Fibroblast of peridontal ligament (primary cell): ENCODE data around the gene APLP2.
"Not testable (repeated sequence)": the region's sequence is repeated elsewhere in the genome, so short reads cannot be mapped to it uniquely, and the experiment has no call there.

Experiments used
- DNase-seq: peaks from one replicate; pipeline ENCODE4 v3.0.0-alpha.2; 2010; ENCODE audit errors: extremely low read depth

APLP2 gene

DNA sequence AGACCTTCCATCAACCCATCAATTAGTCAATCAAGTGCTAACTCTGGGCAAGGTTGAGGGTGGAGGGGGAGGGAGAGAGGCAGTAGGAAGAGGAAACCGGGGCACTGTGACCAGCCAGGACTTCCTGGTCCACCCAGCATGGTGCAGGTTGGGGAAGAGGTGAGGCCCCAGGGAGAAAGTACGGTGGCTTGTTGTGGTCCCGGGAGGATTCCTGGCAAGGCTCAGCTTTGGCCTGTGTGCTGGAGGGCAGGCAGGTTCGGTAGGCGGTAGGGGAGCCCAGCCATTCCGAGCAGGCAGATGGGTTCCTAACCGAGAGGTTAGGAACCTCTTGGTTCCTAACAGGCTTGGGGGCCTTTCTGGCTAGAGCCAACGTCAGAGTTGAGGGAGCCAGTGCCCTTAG is 100.7 kb downstream of the APLP2 start:
- DNase-seq: no peak

- no peak for DNase-seq
These were observed 101.8 kb downstream of the APLP2 start for GRCh38 chr11:130171534-130171933.

- not testable (repeated sequence) for DNase-seq
These were observed 102.3 kb downstream of the APLP2 start for GRCh38 chr11:130172001-130172400.

- no peak for DNase-seq
These were observed 104.9 kb downstream of the APLP2 start for GRCh38 chr11:130174642-130175041.

- no peak for DNase-seq
These were observed 106.2 kb downstream of the APLP2 start for GRCh38 chr11:130175898-130176297.

GRCh38 chr11:130177782-130178181 is 108.1 kb downstream of the APLP2 start:
- DNase-seq: no peak

GRCh38 chr11:130178441-130179339 is 109.0 kb downstream of the APLP2 start:
- DNase-seq: no peak

GRCh38 chr11:130179396-130180306 is 110.0 kb downstream of the APLP2 start:
- no peak for DNase-seq

DNA sequence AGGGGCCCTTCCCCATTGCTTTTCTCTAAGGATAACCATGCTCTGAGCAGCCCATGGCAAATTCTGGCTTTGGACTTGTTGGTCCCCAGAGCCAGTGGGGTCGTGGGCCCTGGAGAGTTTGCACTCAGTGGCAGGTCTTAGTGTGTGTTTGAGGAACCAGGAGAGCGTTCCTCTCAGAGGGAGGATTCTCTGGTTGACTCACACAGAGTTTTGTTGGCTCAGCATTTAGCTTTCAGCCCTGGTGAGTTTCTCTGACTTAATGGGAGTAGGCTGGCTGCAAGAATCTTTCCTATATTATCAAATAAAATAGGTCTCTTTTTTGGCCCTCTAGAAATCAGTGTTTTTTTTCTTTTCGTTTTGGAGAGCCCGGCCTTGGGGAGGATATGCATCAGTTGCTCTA is 110.8 kb downstream of the APLP2 start:
- DNase-seq: peak; percentile 42

- no peak for DNase-seq
These were observed 111.2 kb downstream of the APLP2 start for GRCh38 chr11:130180896-130181294.

GRCh38 chr11:130181295-130182272 is 111.9 kb downstream of the APLP2 start:
- DNase-seq: peak; percentile 76

DNA sequence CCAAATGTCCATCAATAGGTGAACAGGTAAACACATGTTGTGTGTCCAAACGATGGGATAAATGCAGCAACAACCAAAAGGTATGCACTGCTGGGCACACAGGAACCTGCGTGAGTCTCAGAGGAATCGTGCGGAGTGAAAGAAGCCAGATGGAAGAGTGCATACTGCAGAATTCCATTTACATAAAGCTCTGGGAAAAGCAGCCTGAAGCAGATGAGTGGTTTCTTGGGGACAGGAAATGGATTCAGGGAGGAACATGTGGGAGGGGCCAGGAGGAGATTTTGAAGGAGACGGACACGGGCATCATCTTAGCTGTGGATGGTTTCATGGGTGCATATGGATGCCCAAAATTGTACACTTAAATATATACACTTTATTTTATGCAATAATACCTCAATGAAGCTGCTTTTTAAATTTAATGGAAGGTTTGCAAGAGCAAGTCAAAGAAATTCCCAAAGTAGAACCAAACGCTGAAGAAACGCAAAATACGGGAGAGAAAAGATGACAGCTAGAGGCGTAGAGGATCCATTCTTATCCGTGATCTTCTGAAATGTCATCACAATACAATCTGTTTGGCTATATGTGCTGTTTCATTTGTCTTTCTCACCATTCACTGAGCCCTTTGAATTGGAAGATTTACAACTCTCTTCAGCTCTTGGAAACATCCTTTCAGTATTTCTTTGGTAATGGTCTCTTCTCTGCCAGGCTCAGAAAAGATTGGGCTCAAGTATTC is 114.3 kb downstream of the APLP2 start:
- no peak for DNase-seq

- no peak for DNase-seq
These were observed 117.4 kb downstream of the APLP2 start for GRCh38 chr11:130187096-130187495.

GRCh38 chr11:130188047-130188446 is 118.4 kb downstream of the APLP2 start:
- no peak for DNase-seq

DNA sequence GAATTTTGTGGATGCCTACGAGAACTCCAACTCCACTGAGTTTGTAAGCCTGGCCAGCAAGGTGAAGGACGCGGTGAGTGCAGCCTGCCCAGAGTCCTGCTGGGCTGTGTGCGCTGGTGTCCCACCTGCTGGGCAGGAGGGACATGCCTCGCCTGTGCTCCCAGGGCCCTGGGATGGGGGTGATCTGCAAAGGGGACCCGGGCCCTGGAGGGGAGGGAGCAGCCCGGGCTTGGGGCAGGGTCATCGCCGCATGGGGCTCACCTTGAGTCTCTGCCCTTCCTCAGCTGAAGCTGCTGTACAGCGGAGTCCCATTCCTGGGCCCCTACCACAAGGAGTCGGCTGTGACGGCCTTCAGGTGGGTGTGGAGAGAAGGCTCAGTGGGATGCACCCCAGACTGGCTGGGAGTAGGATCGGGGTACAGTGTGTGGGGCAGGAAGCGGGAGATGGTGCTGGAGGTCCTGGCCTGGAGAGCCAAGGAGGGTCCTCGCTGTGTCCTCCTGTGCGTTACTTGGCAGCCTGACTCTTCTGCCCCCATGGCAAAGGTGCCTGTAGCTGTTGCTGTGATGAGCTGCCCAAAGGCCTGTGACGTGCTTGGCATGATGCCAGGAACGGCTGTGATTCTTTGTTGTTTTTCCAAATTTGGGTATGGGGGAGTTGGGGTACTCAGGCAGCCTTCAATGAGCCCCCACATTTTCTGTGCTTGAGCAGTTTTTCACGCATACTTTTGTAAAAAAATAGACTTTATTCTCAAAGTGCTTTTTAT is 119.1 kb downstream of the APLP2 start:
- no peak for DNase-seq

DNA sequence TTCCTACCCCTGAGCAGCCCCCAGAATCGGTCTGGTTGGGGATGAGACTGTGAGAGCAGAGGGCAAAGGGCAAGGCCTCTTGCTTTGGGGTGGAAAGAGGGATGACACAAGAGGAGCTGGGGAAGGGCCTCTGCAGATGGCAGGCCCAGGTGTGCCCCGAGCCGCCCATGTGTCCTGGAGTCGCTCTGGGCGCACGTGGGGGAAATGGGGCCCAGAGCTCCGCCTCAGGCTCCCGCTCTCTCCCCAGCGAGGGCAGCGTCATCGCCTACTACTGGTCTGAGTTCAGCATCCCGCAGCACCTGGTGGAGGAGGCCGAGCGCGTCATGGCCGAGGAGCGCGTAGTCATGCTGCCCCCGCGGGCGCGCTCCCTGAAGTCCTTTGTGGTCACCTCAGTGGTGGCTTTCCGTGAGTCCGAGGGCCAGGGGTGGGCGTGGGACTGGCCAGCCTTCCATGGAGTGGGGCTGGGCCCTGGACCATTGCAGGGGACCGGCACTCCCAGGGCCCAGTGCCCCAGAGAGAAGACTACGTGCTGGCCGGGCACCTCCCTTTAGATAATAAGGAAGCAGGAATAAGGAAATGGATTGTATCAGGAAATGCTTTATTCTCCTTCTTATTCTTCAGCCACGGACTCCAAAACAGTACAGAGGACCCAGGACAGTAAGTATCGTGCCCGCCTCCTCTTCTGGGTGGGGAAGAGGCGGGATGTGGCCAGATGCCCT is 120.0 kb downstream of the APLP2 start:
- no peak for DNase-seq

- DNase-seq: no peak
These were observed 120.7 kb downstream of the APLP2 start for GRCh38 chr11:130190371-130190881.

GRCh38 chr11:130191896-130192295 is 122.2 kb downstream of the APLP2 start:
- no peak for DNase-seq

DNA sequence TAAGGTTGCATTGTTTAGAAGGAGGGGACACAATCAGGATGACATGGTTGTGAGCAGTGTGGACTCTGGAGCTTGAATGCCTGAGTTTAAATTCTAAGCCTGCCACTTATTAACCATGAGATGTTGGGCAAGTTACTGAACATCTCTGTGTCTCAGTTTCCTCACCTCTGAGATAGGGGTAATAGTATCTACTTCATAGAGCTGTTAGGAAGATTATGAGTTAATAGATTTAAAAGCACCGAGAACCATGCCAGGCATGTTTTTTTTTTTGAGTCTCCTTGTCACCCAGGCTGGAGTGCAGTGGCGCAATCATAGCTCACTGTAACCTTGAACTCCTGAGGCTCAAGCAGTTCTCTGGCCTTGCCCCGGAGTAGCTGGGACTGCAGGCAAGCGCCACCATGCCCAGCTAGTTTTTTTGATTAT is 123.2 kb downstream of the APLP2 start:
- DNase-seq: no peak
